Measurements from ENCODE around the gene LARGE1. TPM values are rescaled to one million over a fixed set of nuclear protein-coding genes. Genes with fewer than 3 reads are reported as not detected.

LARGE1 gene
- total and polyA plus RNA-seq, 2 of the 8 experiments (the other 6 are each of a cell fraction or from before 2014, with no cell fraction given): 43.7 to 83.0 TPM

GRCh38 chr22:33440756-33441155 lies 479.5 kb downstream of the LARGE1 start:
- Histone ChIP-seq H2BK15ac (ENCODE audit: low read length) (no peak overlapping the region), H3K14ac (ENCODE audit: insufficient read length) (no peak overlapping the region), H3K27ac (ENCODE audit: low read depth, low read length) (no peak overlapping the region), H4K20me1 (replicated peaks in 1 of 2; ENCODE audit: control insufficient read depth in 1 of 2, insufficient read depth in 2 of 2, low read length in 2 of 2) (no peaks in the 10 kb centered on the region), H3K4me2 (ENCODE audit: insufficient read depth in 1 of 2, low read depth in 2 of 2, low read length in 2 of 2) (no peak overlapping the region), H3K36me3 (ENCODE audit: control insufficient read depth in 2 of 4, insufficient read depth in 4 of 4, low read length in 3 of 4) (no peaks in the 10 kb centered on the region), H3K4ac (replicated peaks; ENCODE audit: insufficient read length, low read depth, low read length) (no peak overlapping the region), H2BK20ac (ENCODE audit: low read length) (no peak overlapping the region), H4K5ac (ENCODE audit: insufficient read length, low read depth, low read length) (no peak overlapping the region), H2AFZ (ENCODE audit: low read length) (no peak overlapping the region), H3K9me3 (ENCODE audit: insufficient read depth in 2 of 2, low read depth in 1 of 2, low read length in 1 of 2) (no peaks in the 10 kb centered on the region), H2BK120ac (replicated peaks; ENCODE audit: low read depth, low read length) (no peak overlapping the region), H3K27me3 (replicated peaks in 1 of 4; ENCODE audit: control insufficient read depth in 3 of 4, extremely low read depth in 1 of 4, insufficient read depth in 3 of 4, low read length in 3 of 4) (no peaks in the 10 kb centered on the region), H3K4me1 (replicated peaks in 1 of 4; ENCODE audit: control insufficient read depth in 3 of 4, insufficient read depth in 4 of 4, low read length in 3 of 4) (peaks cover 0 to 7% (median 2%) of the 10 kb centered on the region in 4 experiments; a peak in 3 of 7 replicates), H2BK12ac (ENCODE audit: low read depth, low read length) (no peak overlapping the region), H4K8ac (ENCODE audit: extremely low read depth, insufficient read depth, low read length) (no peak overlapping the region), H3K79me1 (ENCODE audit: low read depth, low read length) (no peaks in the 10 kb centered on the region), H3K4me3 (ENCODE audit: extremely low read depth in 1 of 4, insufficient read depth in 2 of 4, low read depth in 3 of 4, low read length in 4 of 4) (no peak overlapping the region), H3K23me2 (ENCODE audit: low read depth, low read length) (no peaks in the 10 kb centered on the region), H3K56ac (replicated peaks; ENCODE audit: insufficient read length, low read depth, low read length) (no peak overlapping the region), H4K91ac (replicated peaks; ENCODE audit: insufficient read length, low read length) (no peak overlapping the region), H3K79me2 (ENCODE audit: control insufficient read depth in 1 of 2, insufficient read depth in 2 of 2, low read length in 2 of 2) (no peaks in the 10 kb centered on the region), H3K23ac (ENCODE audit: insufficient read length) (no peak overlapping the region), H3K18ac (ENCODE audit: extremely low read depth, low read length) (no peak overlapping the region), H3K9ac (replicated peaks in 1 of 4; ENCODE audit: extremely low read depth in 1 of 4, low read depth in 3 of 4, low read length in 3 of 4) (no peak overlapping the region), H2BK5ac (ENCODE audit: low read depth, low read length) (no peak overlapping the region), H2AK5ac (ENCODE audit: low read depth, low read length) (no peak overlapping the region)
- CTCF ChIA-PET (ENCODE audit: partially characterized antibody): interaction anchor here (0.8 to 1.5 kb wide), 2 partner anchors 32 to 39 kb away, joined by 3 to 5 read pairs; no protein-coding TSS in a partner anchor
- FAIRE-seq: no peak
- POLR2A ChIA-PET (ENCODE audit: partially characterized antibody): no interaction called here
- WGBS, 2 experiments (ENCODE audit: extremely low coverage in 1 of 2, insufficient coverage in 1 of 2, insufficient read length in 1 of 2, insufficient replicate concordance in 2 of 2, low coverage in 1 of 2, low lambda C conversion rate in 2 of 2, missing lambda C conversion rate in 1 of 2): 95% methylated on average over 4 of the region's 4 CpGs; no CpG with 5 or more reads in 1 of the 2 experiments
- DNase-seq (ENCODE audit: low read depth in 1 of 2, low spot score in 2 of 2): no peak
- TF ChIP-seq JUND (IDR thresholded peaks at IDR 0.05; ENCODE audit: low read length): no peak
- no peak for TF ChIP-seq FOSL1 (IDR thresholded peaks at IDR 0.05; ENCODE audit: insufficient read depth, low read depth, low read length)
- no peak for TF ChIP-seq CTBP2 (IDR thresholded peaks at IDR 0.05; ENCODE audit: borderline replicate concordance, insufficient read depth, insufficient read length, low read length)
